HG03108 (cell line): ENCODE measurements around the gene STMND1.

Experiments used
- ATAC-seq: cut with Tn5 transposase; IDR thresholded peaks from one replicate; pipeline ENCODE4 v1.9.1; 2021; ENCODE audit warnings: moderate library complexity; ENCODE audit not compliant: unreplicated experiment

Gene STMND1

GRCh38 chr6:17157617-17158016, 55.8 kb downstream of the STMND1 start:
- no peak for ATAC-seq

- ATAC-seq = no peak
Measured at GRCh38 chr6:17159240-17159639, 57.4 kb downstream of the STMND1 start.

- no peak for ATAC-seq
Measured at GRCh38 chr6:17161076-17161475, 59.2 kb downstream of the STMND1 start.

- no peak for ATAC-seq
Measured at GRCh38 chr6:17165383-17165782, 63.5 kb downstream of the STMND1 start.

- ATAC-seq = no peak
Measured at GRCh38 chr6:17167327-17167979, 65.6 kb downstream of the STMND1 start.

- ATAC-seq = no peak
Measured at GRCh38 chr6:17169291-17169690, 67.4 kb downstream of the STMND1 start.

- no peak for ATAC-seq
Measured at GRCh38 chr6:17169711-17170110, 67.9 kb downstream of the STMND1 start.

GRCh38 chr6:17172836-17173470, 71.1 kb downstream of the STMND1 start:
- no peak for ATAC-seq

- no peak for ATAC-seq
Measured at GRCh38 chr6:17178326-17178725, 76.5 kb downstream of the STMND1 start.

GRCh38 chr6:17178754-17179529, 77.1 kb downstream of the STMND1 start:
- ATAC-seq = no peak

GRCh38 chr6:17179530-17180073, 77.8 kb downstream of the STMND1 start:
- ATAC-seq = no peak
